Renal cortical epithelial cell (primary cell): ENCODE results near the gene OR10A4. TPM values are rescaled to one million over a fixed set of nuclear protein-coding genes. Genes with fewer than 3 reads are reported as not detected.
"Not testable (repeated sequence)": the region's sequence is repeated elsewhere in the genome, so short reads cannot be mapped to it uniquely, and the experiment has no call there.

Source experiments
- DNase-seq: peaks from one replicate; pipeline ENCODE4 v3.0.0-alpha.2; 2011; ENCODE audit warnings: low read depth
- total RNA-seq: library from RNA; depleted of rRNA; stranded (reverse); fragments of >200 nt; gene quantifications from 2 replicates; pipeline ENCODE4 v1.2.3, GENCODE V29; 2014

OR10A4 gene
- total RNA-seq, 1 donor from 2014 or later: not detected

DNA sequence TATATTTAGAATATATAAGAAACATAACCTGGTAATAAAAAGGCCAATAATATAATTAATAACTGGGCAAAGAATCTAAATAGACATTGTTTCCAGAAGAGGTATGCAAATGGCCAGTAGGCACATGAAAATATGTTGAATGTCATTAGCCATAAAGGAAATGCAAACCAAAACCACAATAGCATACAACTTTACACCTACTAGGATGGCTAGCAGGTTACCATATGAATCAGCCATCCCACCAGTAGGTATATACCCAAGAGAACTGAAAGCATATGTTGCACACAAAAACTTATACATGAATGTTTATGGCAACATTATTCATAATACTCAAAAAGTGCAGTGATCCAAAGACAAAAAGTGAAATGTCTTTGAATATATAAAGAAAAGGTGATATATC is 18.6 kb downstream of the OR10A4 start:
- DNase-seq: no peak

- no peak for DNase-seq
Observed at GRCh38 chr11:6898911-6899310, 22.5 kb downstream of the OR10A4 start.

- DNase-seq: no peak
Observed at GRCh38 chr11:6900327-6900999, 24.0 kb downstream of the OR10A4 start.

DNA sequence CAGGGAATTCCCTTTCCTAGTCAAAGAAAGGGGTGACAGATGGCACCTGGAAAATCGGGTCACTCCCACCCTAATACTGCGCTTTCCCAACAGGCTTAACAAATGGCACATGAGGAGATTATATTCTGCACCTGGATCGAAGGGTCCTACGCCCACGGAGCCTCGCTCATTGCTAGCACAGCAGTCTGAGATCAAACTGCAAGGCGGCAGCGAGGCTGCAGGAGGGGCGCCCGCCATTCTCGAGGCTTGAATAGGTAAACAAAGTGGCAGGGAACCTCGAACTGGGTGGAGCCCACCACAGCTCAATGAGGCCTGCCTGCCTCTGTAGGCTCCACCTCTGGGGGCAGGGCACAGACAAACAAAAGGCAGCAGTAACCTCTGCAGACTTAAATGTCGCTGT is 28.4 kb downstream of the OR10A4 start:
- not testable (repeated sequence) for DNase-seq

DNA sequence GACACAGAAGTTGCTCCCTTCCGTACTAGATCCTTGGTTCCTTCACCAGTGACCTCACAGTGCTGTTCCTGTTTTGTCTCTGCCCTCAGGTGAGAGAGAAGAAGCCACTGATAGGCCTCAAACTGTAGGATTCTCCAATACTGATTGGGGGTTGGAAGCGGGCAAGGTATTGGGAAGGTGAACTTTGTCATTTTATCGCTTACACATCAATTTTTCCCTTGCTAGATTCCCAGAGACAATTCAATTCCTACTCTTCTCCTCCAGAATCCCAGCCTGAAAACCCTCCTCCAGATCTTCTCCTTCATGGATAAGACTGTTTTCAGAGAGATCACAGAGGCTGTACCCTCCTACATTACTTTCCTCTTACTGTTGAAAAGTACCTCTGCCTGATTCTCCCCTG is 35.0 kb downstream of the OR10A4 start:
- no peak for DNase-seq

DNA sequence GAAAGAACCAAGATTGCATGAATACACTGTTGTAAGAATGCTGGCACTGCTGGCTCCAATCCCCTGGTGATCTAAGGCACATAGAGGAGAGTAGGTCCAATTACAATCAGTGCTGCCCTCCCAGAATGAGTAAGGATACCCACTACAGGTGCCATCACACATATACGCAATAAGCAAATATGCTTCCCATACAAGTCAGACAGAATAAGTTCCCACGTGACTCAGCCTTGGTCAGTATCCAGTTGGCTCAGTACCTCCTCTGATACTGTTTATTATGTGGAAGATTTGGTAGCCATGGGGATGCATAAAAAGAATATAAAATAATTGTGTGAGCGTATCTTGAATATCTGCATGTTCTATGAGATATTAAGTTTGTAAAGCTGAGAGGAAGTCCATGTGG is 35.5 kb downstream of the OR10A4 start:
- DNase-seq: no peak

DNA sequence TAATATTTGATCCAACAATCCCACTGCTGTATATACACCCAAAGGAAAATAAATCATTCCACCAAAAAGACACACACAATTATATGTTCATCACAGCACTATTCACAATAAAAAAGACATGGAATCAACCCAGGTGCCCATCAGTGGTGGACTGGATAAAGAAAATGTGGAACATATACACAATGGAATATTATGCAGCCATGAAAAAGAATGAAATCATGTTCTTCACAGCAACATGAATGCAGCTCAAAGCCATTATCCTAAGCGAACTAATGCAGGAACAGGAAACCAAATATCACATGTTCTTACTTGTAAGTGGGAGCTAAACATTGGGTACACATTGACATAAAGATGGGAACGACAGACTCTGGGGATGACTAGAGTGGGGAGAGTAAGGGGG is 43.3 kb downstream of the OR10A4 start:
- no peak for DNase-seq

DNA sequence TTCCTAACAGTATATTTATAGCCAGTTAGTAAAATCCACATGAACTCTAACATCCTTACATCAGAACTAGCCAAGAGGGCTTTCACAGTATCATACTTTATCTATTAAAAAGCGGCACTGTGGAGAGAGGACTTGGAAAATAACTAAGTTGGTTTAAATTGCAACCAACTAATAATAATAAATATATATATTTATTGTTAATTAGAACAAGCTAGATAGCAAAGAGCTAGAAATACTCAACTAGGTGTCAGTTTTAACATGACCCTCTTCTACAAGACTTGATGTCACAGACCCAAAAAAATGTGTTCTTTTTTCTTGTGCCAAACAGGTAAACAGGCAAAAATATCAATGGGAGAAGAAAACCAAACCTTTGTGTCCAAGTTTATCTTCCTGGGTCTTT is 44.3 kb downstream of the OR10A4 start, which contains the start of gene OR2D3:
Gene OR2D3, plus strand, starts transcription at position 301 of the 400 bp plus-strand sequence. Its CDS starts 0 bp downstream, at position 301.
- DNase-seq: no peak

DNA sequence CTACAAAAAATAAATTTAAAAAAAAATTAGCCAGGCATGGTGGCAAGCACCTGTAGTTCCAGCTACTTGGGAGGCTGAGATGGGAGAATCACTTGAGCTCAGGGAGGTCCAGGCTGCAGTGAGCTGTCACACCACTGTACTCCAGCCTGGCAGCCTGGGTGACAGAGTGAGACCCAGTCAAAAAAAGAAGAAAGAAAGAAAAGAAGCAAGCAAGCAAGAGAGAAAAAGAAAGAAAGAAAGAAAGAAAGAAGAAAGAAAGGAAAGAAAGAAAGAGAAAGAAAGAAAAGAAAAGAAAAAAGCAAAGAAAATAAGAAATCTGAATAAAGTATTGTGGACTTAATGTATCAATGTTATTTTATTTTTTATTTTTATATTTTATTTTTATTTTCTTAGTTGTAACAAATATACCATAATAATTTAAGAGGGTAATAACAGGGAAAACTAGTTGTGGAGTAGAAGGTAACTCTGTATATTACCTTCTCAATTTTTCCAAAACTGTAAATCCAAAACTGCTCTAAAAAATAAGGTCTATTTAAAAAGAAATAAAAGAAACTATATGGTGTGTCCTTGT is 48.7 kb downstream of the OR10A4 start:
- DNase-seq: no peak

DNA sequence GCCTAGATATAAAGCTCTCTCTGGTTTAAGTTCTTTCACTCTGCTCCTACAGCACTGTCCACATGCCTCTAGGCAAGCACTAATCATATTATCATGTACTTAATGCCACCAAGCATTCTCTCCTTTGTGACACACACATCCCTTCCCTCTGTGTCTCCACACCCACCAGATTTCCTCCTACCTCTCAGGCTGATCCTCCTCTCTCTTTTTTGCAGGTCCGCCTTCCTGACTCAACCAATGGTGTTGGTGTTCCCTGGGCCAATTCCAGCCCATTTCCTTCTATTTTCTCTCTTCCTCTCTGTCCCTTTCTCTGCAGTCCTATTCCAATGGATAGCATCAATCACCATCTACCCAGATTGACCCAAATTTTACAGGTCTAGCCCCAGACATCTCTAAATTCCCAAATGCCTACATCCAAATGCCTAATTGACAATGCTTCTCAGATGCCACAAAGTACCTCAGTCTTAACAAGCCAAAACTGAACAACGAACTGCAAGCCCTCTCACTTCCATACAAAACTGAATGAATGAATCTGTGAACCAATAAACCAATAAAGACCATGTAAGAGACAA is 49.3 kb downstream of the OR10A4 start:
- peak; percentile 11 for DNase-seq

GRCh38 chr11:6926208-6927029 is 50.0 kb downstream of the OR10A4 start, which contains the start of gene ZNF215:
TSS of gene ZNF215 (plus strand) at chr11:6926426. CDS start at chr11:6932273, 5,847 bp downstream.
- DNase-seq: peak; percentile 72

DNA sequence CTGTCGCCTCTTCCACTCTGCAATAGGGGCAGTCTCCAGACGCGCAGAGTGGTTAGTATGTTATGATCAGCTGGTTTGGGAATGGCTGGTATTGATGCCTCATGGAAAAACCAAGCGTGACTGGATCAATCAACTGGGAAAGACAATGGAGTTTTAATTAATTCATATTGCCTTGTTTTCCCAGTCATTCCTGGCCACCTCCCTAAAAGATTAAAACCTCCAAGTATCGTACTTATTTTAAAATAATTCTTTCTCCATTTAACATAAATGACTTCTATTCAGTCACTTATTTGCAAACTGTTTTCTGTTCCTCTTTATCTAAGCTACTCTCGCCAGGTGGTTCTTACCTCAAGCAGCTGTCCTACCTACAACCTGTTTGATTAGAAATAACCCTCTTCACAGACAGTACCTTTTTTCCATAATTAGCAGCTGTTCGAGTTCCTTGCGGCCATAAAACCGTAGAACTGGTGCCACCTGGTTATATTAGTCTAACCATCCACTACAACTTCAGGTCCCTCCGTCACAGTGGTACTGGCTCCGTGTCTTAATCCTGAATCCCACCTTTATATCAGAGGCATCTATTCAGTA is 50.7 kb downstream of the OR10A4 start:
- DNase-seq: no peak

Other genes with a start within 250 kb of the OR10A4 start
- under 0.01 and 1.3 TPM in 2 replicates for gene DCHS1, start 220.8 kb upstream of the OR10A4 start, total RNA-seq
- gene MRPL17, start 193.3 kb upstream of the OR10A4 start, total RNA-seq: 27.2 and 49.8 TPM in 2 replicates
- 0.25 and 0.35 TPM in 2 replicates for gene OR2AG2, start 104.6 kb upstream of the OR10A4 start, total RNA-seq
- not detected in 2 replicates for gene OR2AG1, start 93.6 kb upstream of the OR10A4 start, total RNA-seq
- gene OR6A2, start 76.9 kb upstream of the OR10A4 start, total RNA-seq: 0.50 TPM in 1 of 2 replicates, not detected in the other
- gene OR10A5, start 30.9 kb upstream of the OR10A4 start, total RNA-seq: not detected in 2 replicates
- gene OR10A2, start 13.6 kb upstream of the OR10A4 start, total RNA-seq: not detected in 2 replicates
- gene OR2D2, start 15.9 kb downstream of the OR10A4 start, total RNA-seq: 0.40 TPM in 1 of 2 replicates, not detected in the other
- gene OR2D3, start 44.4 kb downstream of the OR10A4 start, total RNA-seq: not detected in 2 replicates
- 5.4 TPM in 2 replicates for gene ZNF215, start 49.8 kb downstream of the OR10A4 start, total RNA-seq
- 3.8 and 8.4 TPM in 2 replicates for gene ZNF214, start 143.7 kb downstream of the OR10A4 start, total RNA-seq
- 0.10 TPM in 1 of 2 replicates, not detected in the other for gene NLRP14, start 143.9 kb downstream of the OR10A4 start, total RNA-seq
- gene RBMXL2, start 212.4 kb downstream of the OR10A4 start, total RNA-seq: not detected in 2 replicates